Suprapubic skin (tissue), 3 donors: ENCODE measurements around the gene BMPR2.

Source experiments
- POLR2A ChIP-seq, 2 donors: fragments of 450-650 bp; IDR thresholded peaks; one replicate each; pipeline ENCODE4 v1.6.1; 2017; ENCODE audit warnings: antibody characterized with exemption in 2 of 2, mild to moderate bottlenecking in 2 of 2, moderate library complexity in 2 of 2
- TF ChIP-seq, protein P1 (sequence below), 2 donors: fragments of 200-600 bp in 1 of 2; fragments of 450-650 bp in 1 of 2; sonication (generic) in 1 of 2; IDR thresholded peaks; one replicate each; pipeline ENCODE4 v1.5.1; 2016 to 2019; ENCODE audit warnings: antibody characterized with exemption in 2 of 2, mild to moderate bottlenecking in 1 of 2, moderate library complexity in 1 of 2

DNA sequence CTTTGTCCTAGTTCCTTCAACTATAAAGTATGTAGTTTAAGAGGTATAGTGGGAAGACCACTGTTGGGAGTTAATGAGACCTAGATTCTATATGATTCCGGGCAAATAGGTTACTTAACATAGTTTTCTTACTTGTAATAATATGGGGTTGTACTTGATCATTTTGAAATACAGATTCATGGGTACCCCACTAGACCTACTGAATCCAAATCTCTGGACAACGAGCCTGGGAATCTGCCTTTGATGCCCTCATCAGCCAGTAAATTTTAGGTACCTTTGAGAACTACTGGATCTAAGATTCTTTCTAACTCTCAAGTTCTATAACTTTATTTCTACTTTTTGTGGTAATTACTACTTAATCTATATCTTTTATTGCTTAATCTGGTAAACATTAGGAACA, 6.6 kb downstream of the BMPR2 start:
- TF ChIP-seq, protein P1, sequence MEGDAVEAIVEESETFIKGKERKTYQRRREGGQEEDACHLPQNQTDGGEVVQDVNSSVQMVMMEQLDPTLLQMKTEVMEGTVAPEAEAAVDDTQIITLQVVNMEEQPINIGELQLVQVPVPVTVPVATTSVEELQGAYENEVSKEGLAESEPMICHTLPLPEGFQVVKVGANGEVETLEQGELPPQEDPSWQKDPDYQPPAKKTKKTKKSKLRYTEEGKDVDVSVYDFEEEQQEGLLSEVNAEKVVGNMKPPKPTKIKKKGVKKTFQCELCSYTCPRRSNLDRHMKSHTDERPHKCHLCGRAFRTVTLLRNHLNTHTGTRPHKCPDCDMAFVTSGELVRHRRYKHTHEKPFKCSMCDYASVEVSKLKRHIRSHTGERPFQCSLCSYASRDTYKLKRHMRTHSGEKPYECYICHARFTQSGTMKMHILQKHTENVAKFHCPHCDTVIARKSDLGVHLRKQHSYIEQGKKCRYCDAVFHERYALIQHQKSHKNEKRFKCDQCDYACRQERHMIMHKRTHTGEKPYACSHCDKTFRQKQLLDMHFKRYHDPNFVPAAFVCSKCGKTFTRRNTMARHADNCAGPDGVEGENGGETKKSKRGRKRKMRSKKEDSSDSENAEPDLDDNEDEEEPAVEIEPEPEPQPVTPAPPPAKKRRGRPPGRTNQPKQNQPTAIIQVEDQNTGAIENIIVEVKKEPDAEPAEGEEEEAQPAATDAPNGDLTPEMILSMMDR (IDR thresholded peaks at IDR 0.05): no peak
- no peak for TF ChIP-seq POLR2A (IDR thresholded peaks at IDR 0.05)
